GM12878 (cell line): ENCODE data around the gene RIIAD1. TPM values are rescaled to one million over a fixed set of nuclear protein-coding genes. Genes with fewer than 3 reads are reported as not detected.
"Not testable (repeated sequence)": the region's sequence is repeated elsewhere in the genome, so short reads cannot be mapped to it uniquely, and the experiment has no call there.

Source experiments
- ATAC-seq: fragments of 200-7000 bp; cut with Tn5 transposase; 3 replicates; pipeline ENCODE4 v1.9.1; 2020; ENCODE audit warnings: mild to moderate bottlenecking, moderate library complexity
- BruUV-seq: library from RNA; stranded (reverse); fragments of 400-500 nt; replicated peaks from 2 replicates; lab custom pipeline; 2021; lab: Mats Ljungman, UMichigan
- CTCF ChIA-PET: fragments of 300-600 bp; sonication (Branson Sonifier 250); formaldehyde crosslinking; extraction: SDS; loops from one replicate; lab custom pipeline; 2021; ENCODE audit warnings: inconsistent platforms; lab: Yijun Ruan, JAX
- POLR2A ChIA-PET: fragments of 350-600 bp; formaldehyde crosslinking; extraction: SDS; loops from one replicate; lab custom pipeline; 2021; ENCODE audit warnings: inconsistent platforms; lab: Charles Lee
- RAD21 ChIA-PET: fragments of 300-600 bp; sonication (Branson Sonifier 250); formaldehyde crosslinking; loops from one replicate; lab custom pipeline; 2023; ENCODE audit warnings: antibody characterized with exemption; ENCODE audit not compliant: unreplicated experiment; lab: Charles Lee
- SMC1A ChIA-PET: fragments of 300-600 bp; sonication (Branson Sonifier 250); formaldehyde crosslinking; loops from one replicate; lab custom pipeline; 2023; ENCODE audit not compliant: unreplicated experiment, uncharacterized antibody; lab: Charles Lee
- DNase-seq: peaks from one replicate; pipeline ENCODE4 v3.0.0-alpha.2; 2011; ENCODE audit warnings: low read depth, low spot score
- FAIRE-seq: peaks from 3 replicates; lab custom pipeline; 2011; peaks lifted over from hg19 to GRCh38; lab: Jason Lieb, UNC
- H2AFZ ChIP-seq: 2 replicates; pipeline ENCODE4 v1.6.0; 2011; ENCODE audit warnings: low read depth, low read length, control low read depth; ENCODE audit not compliant: control insufficient read depth
- H3K27ac ChIP-seq: 2 replicates; pipeline ENCODE4 v1.5.1; 2011; ENCODE audit warnings: control low read depth; ENCODE audit not compliant: control insufficient read depth, insufficient read depth
- H3K27me3 ChIP-seq, 2 experiments: replicated peaks in 1 of 2; 2 replicates each; pipeline versions ENCODE4 v1.6.0 to v1.6.1; 2011; ENCODE audit warnings: low read length in 1 of 2; ENCODE audit not compliant: control insufficient read depth in 2 of 2, insufficient read depth in 2 of 2
- H3K36me3 ChIP-seq, 2 experiments: 2 replicates each; pipeline ENCODE4 v1.5.1; 2011; ENCODE audit warnings: low read length in 1 of 2; ENCODE audit not compliant: control insufficient read depth in 2 of 2, insufficient read depth in 2 of 2
- H3K4me1 ChIP-seq: 2 replicates; pipeline ENCODE4 v1.6.1; 2011; ENCODE audit warnings: mild to moderate bottlenecking, low read length, moderate library complexity, mixed read lengths; ENCODE audit not compliant: control insufficient read depth, insufficient read depth
- H3K4me2 ChIP-seq: 2 replicates; pipeline ENCODE4 v1.6.0; 2011; ENCODE audit warnings: control low read depth; ENCODE audit not compliant: control insufficient read depth, insufficient read depth
- H3K4me3 ChIP-seq: fragments of 200-600 bp; sonication (generic); 2 replicates; pipeline ENCODE4 v1.5.1; 2016
- H3K79me2 ChIP-seq: 2 replicates; pipeline ENCODE4 v1.6.0; 2011; ENCODE audit warnings: low read length; ENCODE audit not compliant: control insufficient read depth, insufficient read depth
- H3K9ac ChIP-seq: 2 replicates; pipeline ENCODE4 v1.8.0; 2011; ENCODE audit warnings: low read length, control low read depth, mixed read lengths; ENCODE audit not compliant: control insufficient read depth, insufficient read depth
- H3K9me3 ChIP-seq: replicated peaks from 3 replicates; pipeline ENCODE4 v1.5.1; 2011; ENCODE audit warnings: mild to moderate bottlenecking, low read length; ENCODE audit not compliant: control insufficient read depth, insufficient read depth
- H4K20me1 ChIP-seq: 2 replicates; pipeline ENCODE4 v1.6.0; 2011; ENCODE audit not compliant: control insufficient read depth, insufficient read depth
- ZBTB11 ChIP-seq: fragments of 450-650 bp; formaldehyde crosslinking; IDR thresholded peaks from 2 replicates; pipeline ENCODE4 v1.5.0; 2022; ENCODE audit warnings: mild to moderate bottlenecking, missing genetic modification characterization
- WGBS: methylation state at CpG from one replicate; pipeline ENCODE4 v1.1.6; 2016; ENCODE audit warnings: low lambda C conversion rate; ENCODE audit not compliant: insufficient replicate concordance, insufficient coverage; ENCODE audit errors: missing lambda C conversion rate; 5-methylcytosine and 5-hydroxymethylcytosine counted together
- in situ Hi-C: fragments of 300-500 bp; cut with MboI; formaldehyde crosslinking; loops from 9 replicates; pipeline ENCODE4 v1.14.3; 2018; ENCODE audit warnings: mixed read lengths
- intact Hi-C: fragments of 100-400 bp; cut with micrococcal nuclease; formaldehyde crosslinking; loops from one replicate; pipeline ENCODE4 v1.14.2; 2022; ENCODE audit not compliant: unreplicated experiment
- polyA plus RNA-seq, 11 experiments: library from polyadenylated mRNA; depleted of rRNA in 4 of 11; unstranded in 6 of 11; stranded (reverse) in 5 of 11; fragments of >200 nt; fragmentation: Nextera tagmentation in 4 of 11; fragmentation: Illumina TruSeq in 1 of 11; extraction: Ambion mirVana in 4 of 11; extraction: Trizol in 1 of 11; gene quantifications; 1 replicate in 1 of 11; 2 replicates in 10 of 11; pipeline versions ENCODE4 v1.2.1 to v1.2.3, GENCODE V29; 2011 to 2016; ENCODE audit warnings: inconsistent platforms in 2 of 11, missing spikeins in 2 of 11, low read depth in 1 of 11
- total RNA-seq, 4 experiments: library from RNA; depleted of rRNA in 3 of 4; stranded (reverse); fragments of >200 nt in 3 of 4; fragmentation: Illumina TruSeq in 1 of 4; extraction: Trizol in 1 of 4; gene quantifications; 2 replicates each; pipeline versions ENCODE4 v1.2.1 to v1.2.3, GENCODE V29; 2013 to 2021

Gene RIIAD1
- total and polyA plus RNA-seq, 10 of the 15 experiments (the other 5 are each of a cell fraction or from before 2014, with no cell fraction given): not detected

- TF ChIP-seq ZBTB11 (CRISPR knock-in tag): no peak
These were observed 42.7 kb downstream of the RIIAD1 start (continued) for GRCh38 chr1:151763990-151764389.

- POLR2A ChIA-PET: interaction anchor here (0.6 kb wide), 1 partner anchor 9 kb away, joined by 3 read pairs; no protein-coding TSS in a partner anchor
- not testable (repeated sequence) for FAIRE-seq
These were observed 47.2 kb downstream of the RIIAD1 start for GRCh38 chr1:151768351-151769066.

GRCh38 chr1:151769270-151769669, 47.9 kb downstream of the RIIAD1 start:
- DNase-seq, FAIRE-seq, CTCF ChIA-PET: not testable (repeated sequence)

More at GRCh38 chr1:151768351-151769066, 47.2 kb downstream of the RIIAD1 start:
- H3K4me3 ChIP-seq, RAD21 ChIA-PET, H3K9ac ChIP-seq, H3K27ac ChIP-seq, H3K9me3 ChIP-seq, H3K36me3 ChIP-seq, H4K20me1 ChIP-seq, DNase-seq, H2AFZ ChIP-seq, BruUV-seq, in situ Hi-C loops, H3K79me2 ChIP-seq, H3K27me3 ChIP-seq, intact Hi-C loops, ATAC-seq, H3K4me1 ChIP-seq, H3K4me2 ChIP-seq: not testable (repeated sequence)
- SMC1A ChIA-PET: interaction anchor here (1.2 kb wide), 1 partner anchor 34 kb away, joined by 4 read pairs; no protein-coding TSS in a partner anchor
- 22% methylated on average over 3 of the region's 7 CpGs for WGBS
- CTCF ChIA-PET: interaction anchor here (1.1 kb wide), 1 partner anchor 174 kb away, joined by 3 read pairs; no protein-coding TSS in a partner anchor

More at GRCh38 chr1:151769270-151769669, 47.9 kb downstream of the RIIAD1 start:
- SMC1A ChIA-PET, intact Hi-C loops, H3K27me3 ChIP-seq, H3K4me3 ChIP-seq, BruUV-seq, H3K79me2 ChIP-seq, H4K20me1 ChIP-seq, H3K4me2 ChIP-seq, ATAC-seq, H3K36me3 ChIP-seq, H3K9me3 ChIP-seq, H3K27ac ChIP-seq, H3K4me1 ChIP-seq, H2AFZ ChIP-seq, POLR2A ChIA-PET, in situ Hi-C loops, H3K9ac ChIP-seq, RAD21 ChIA-PET: not testable (repeated sequence)
- whole genome bisulfite sequencing: 70% methylated on average over 22 of the region's 34 CpGs
